Ramos (cell line): ENCODE measurements around the gene IGFL1.
"Not testable (repeated sequence)": the region's sequence is repeated elsewhere in the genome, so short reads cannot be mapped to it uniquely, and the experiment has no call there.

Source experiments
- in situ Hi-C: fragments of 300-500 bp; cut with MboI; formaldehyde crosslinking; loops from one replicate; pipeline ENCODE4 v1.14.3; 2022; ENCODE audit warnings: low sequenced_read_pairs; ENCODE audit not compliant: unreplicated experiment

Gene IGFL1

GRCh38 chr19:46221981-46222610, 7.4 kb upstream of the IGFL1 start:
- in situ Hi-C loops, result no loop called here

GRCh38 chr19:46223787-46224186, 5.8 kb upstream of the IGFL1 start:
- in situ Hi-C loops, result not testable (repeated sequence)

- in situ Hi-C loops, result no loop called here
Observed at GRCh38 chr19:46224773-46225172, 4.8 kb upstream of the IGFL1 start.

- in situ Hi-C loops, result no loop called here
Observed at GRCh38 chr19:46225558-46226004, 4.0 kb upstream of the IGFL1 start.

- in situ Hi-C loops, result no loop called here
Observed at GRCh38 chr19:46226438-46226973, 3.0 kb upstream of the IGFL1 start.

- in situ Hi-C loops, result no loop called here
Observed at GRCh38 chr19:46232029-46232428, 2.5 kb downstream of the IGFL1 start.

- in situ Hi-C loops, result no loop called here
Observed at GRCh38 chr19:46232468-46232867, 2.9 kb downstream of the IGFL1 start.

GRCh38 chr19:46232938-46233621, 3.5 kb downstream of the IGFL1 start:
- in situ Hi-C loops, result no loop called here

- in situ Hi-C loops, result not testable (repeated sequence)
Observed at GRCh38 chr19:46233871-46234270, 4.3 kb downstream of the IGFL1 start.

GRCh38 chr19:46238141-46238540, 8.6 kb downstream of the IGFL1 start:
- in situ Hi-C loops, result not testable (repeated sequence)

GRCh38 chr19:46239193-46240024, 9.9 kb downstream of the IGFL1 start:
- in situ Hi-C loops, result no loop called here

- in situ Hi-C loops, result no loop called here
Observed at GRCh38 chr19:46240693-46241092, 11.2 kb downstream of the IGFL1 start.

- in situ Hi-C loops, result no loop called here
Observed at GRCh38 chr19:46241626-46242025, 12.1 kb downstream of the IGFL1 start.

- in situ Hi-C loops, result not testable (repeated sequence)
Observed at GRCh38 chr19:46243081-46243654, 13.6 kb downstream of the IGFL1 start.

GRCh38 chr19:46250076-46250735, 20.7 kb downstream of the IGFL1 start:
- in situ Hi-C loops, result no loop called here

GRCh38 chr19:46251416-46251815, 21.9 kb downstream of the IGFL1 start:
- in situ Hi-C loops, result no loop called here

GRCh38 chr19:46254776-46255175, 25.2 kb downstream of the IGFL1 start:
- in situ Hi-C loops, result no loop called here

GRCh38 chr19:46256855-46257254, 27.3 kb downstream of the IGFL1 start:
- in situ Hi-C loops, result no loop called here

- in situ Hi-C loops, result not testable (repeated sequence)
Observed at GRCh38 chr19:46261501-46261900, 32.0 kb downstream of the IGFL1 start.
